H9 (cell line): ENCODE measurements around the gene CCNB1IP1. TPM values are rescaled to one million over a fixed set of nuclear protein-coding genes. Genes with fewer than 3 reads are reported as not detected.
"Not testable (repeated sequence)": the region's sequence is repeated elsewhere in the genome, so short reads cannot be mapped to it uniquely, and the experiment has no call there.

Experiments
- DNase-seq: peaks from one replicate; pipeline ENCODE4 v3.0.0-alpha.2; 2017
- H2AFZ ChIP-seq: one replicate; pipeline ENCODE4 v1.6.1; 2013; ENCODE audit warnings: mild to moderate bottlenecking, low read length, control low read depth, moderate library complexity
- H2AK5ac ChIP-seq: 2 replicates; pipeline ENCODE4 v1.6.1; 2013; ENCODE audit warnings: low read length, control low read depth, mixed read lengths; ENCODE audit not compliant: insufficient read length
- H2BK120ac ChIP-seq: one replicate; pipeline ENCODE4 v1.6.1; 2013; ENCODE audit warnings: low read depth, mild to moderate bottlenecking, low read length, control low read depth, inconsistent platforms; ENCODE audit not compliant: poor library complexity, severe bottlenecking
- H2BK12ac ChIP-seq: 2 replicates; pipeline ENCODE4 v1.6.1; 2013; ENCODE audit warnings: low read length, control low read depth, mixed read lengths, low read depth; ENCODE audit not compliant: insufficient read length
- H2BK15ac ChIP-seq: 2 replicates; pipeline ENCODE4 v1.6.1; 2013; ENCODE audit warnings: low read depth, low read length, control low read depth
- H2BK20ac ChIP-seq: one replicate; pipeline ENCODE4 v1.6.1; 2013; ENCODE audit warnings: low read depth, mild to moderate bottlenecking, low read length, control low read depth, inconsistent platforms; ENCODE audit not compliant: poor library complexity, severe bottlenecking
- H2BK5ac ChIP-seq: 2 replicates; pipeline ENCODE4 v1.6.1; 2013; ENCODE audit warnings: low read length, control low read depth, mixed read lengths; ENCODE audit not compliant: insufficient read length
- H3K14ac ChIP-seq: 2 replicates; pipeline ENCODE4 v1.6.1; 2013; ENCODE audit warnings: low read length, control low read depth; ENCODE audit not compliant: insufficient read depth
- H3K18ac ChIP-seq: 2 replicates; pipeline ENCODE4 v1.6.1; 2013; ENCODE audit warnings: low read depth, mild to moderate bottlenecking, mixed read lengths, low read length, control low read depth; ENCODE audit not compliant: insufficient read length
- H3K23ac ChIP-seq: 2 replicates; pipeline ENCODE4 v1.6.1; 2013; ENCODE audit warnings: low read length, control low read depth, mixed read lengths, low read depth; ENCODE audit not compliant: insufficient read length
- H3K23me2 ChIP-seq: 2 replicates; pipeline ENCODE4 v1.6.1; 2013; ENCODE audit warnings: low read depth, mild to moderate bottlenecking, mixed read lengths, low read length, control low read depth; ENCODE audit not compliant: insufficient read length, poor library complexity, severe bottlenecking
- H3K27ac ChIP-seq: 2 replicates; pipeline ENCODE4 v1.5.1; 2013; ENCODE audit warnings: low read length, control low read depth, mixed read lengths, low read depth; ENCODE audit not compliant: insufficient read length
- H3K27me3 ChIP-seq: 2 replicates; pipeline ENCODE4 v1.6.1; 2013; ENCODE audit warnings: low read length, control low read depth, inconsistent platforms; ENCODE audit not compliant: insufficient read depth
- H3K4ac ChIP-seq: 2 replicates; pipeline ENCODE4 v1.6.1; 2013; ENCODE audit warnings: low read depth, mild to moderate bottlenecking, control low read depth, inconsistent platforms, low read length, moderate library complexity
- H3K4me1 ChIP-seq: 2 replicates; pipeline ENCODE4 v1.6.1; 2013; ENCODE audit warnings: low read length, control low read depth, inconsistent platforms; ENCODE audit not compliant: insufficient read depth
- H3K4me2 ChIP-seq: 2 replicates; pipeline ENCODE4 v1.6.1; 2013; ENCODE audit warnings: low read length, control low read depth, mixed read lengths; ENCODE audit not compliant: insufficient read length, insufficient read depth
- H3K56ac ChIP-seq: 2 replicates; pipeline ENCODE4 v1.6.1; 2013; ENCODE audit warnings: low read depth, mild to moderate bottlenecking, mixed read lengths, low read length, control low read depth; ENCODE audit not compliant: insufficient read length
- H3K79me1 ChIP-seq: 2 replicates; pipeline ENCODE4 v1.6.1; 2013; ENCODE audit warnings: low read depth, mild to moderate bottlenecking, moderate library complexity, low read length, control low read depth, inconsistent platforms; ENCODE audit not compliant: insufficient read depth, poor library complexity, severe bottlenecking
- H3K79me2 ChIP-seq: 2 replicates; pipeline ENCODE4 v1.6.1; 2013; ENCODE audit warnings: low read length, control low read depth, inconsistent platforms; ENCODE audit not compliant: insufficient read depth
- H3K9ac ChIP-seq: 2 replicates; pipeline ENCODE4 v1.6.1; 2013; ENCODE audit warnings: low read length, control low read depth, mixed read lengths; ENCODE audit not compliant: insufficient read length; ENCODE audit errors: extremely low read depth
- H3K9me3 ChIP-seq: one replicate; pipeline ENCODE4 v1.6.1; 2013; ENCODE audit warnings: low read depth, low read length, inconsistent platforms; ENCODE audit not compliant: control insufficient read depth
- H3T11ph ChIP-seq: one replicate; pipeline ENCODE4 v1.6.1; 2013; ENCODE audit warnings: mild to moderate bottlenecking, low read length, control low read depth, inconsistent platforms
- H4K20me1 ChIP-seq: one replicate; pipeline ENCODE4 v1.6.1; 2013; ENCODE audit not compliant: control insufficient read depth, insufficient read length, insufficient read depth
- H4K5ac ChIP-seq: 2 replicates; pipeline ENCODE4 v1.6.1; 2013; ENCODE audit warnings: low read depth, mild to moderate bottlenecking, mixed read lengths, low read length, control low read depth; ENCODE audit not compliant: insufficient read length
- H4K8ac ChIP-seq: replicated peaks from 2 replicates; pipeline ENCODE4 v1.6.1; 2013; ENCODE audit warnings: low read length, control low read depth, mixed read lengths, low read depth; ENCODE audit not compliant: insufficient read length
- H4K91ac ChIP-seq: 2 replicates; pipeline ENCODE4 v1.6.1; 2013; ENCODE audit warnings: low read depth, mild to moderate bottlenecking, moderate library complexity, mixed read lengths, low read length, control low read depth; ENCODE audit not compliant: insufficient read length
- H3K27ac Mint-ChIP-seq, 3 experiments: 2 replicates in 2 of 3; 3 replicates in 1 of 3; pipeline ENCODE4 v1.8.0; 2020 to 2021; ENCODE audit warnings: mixed read lengths in 3 of 3, mild to moderate bottlenecking in 1 of 3, moderate library complexity in 1 of 3
- H3K27me3 Mint-ChIP-seq: 2 replicates; pipeline ENCODE4 v1.8.0; 2021; ENCODE audit warnings: low read depth, mild to moderate bottlenecking, moderate library complexity, mixed read lengths
- H3K36me3 Mint-ChIP-seq, 3 experiments: 2 replicates in 2 of 3; 3 replicates in 1 of 3; pipeline ENCODE4 v1.8.0; 2020 to 2021; ENCODE audit warnings: low read depth in 3 of 3, mixed read lengths in 3 of 3; ENCODE audit not compliant: insufficient read depth in 1 of 3
- H3K4me1 Mint-ChIP-seq, 2 experiments: 2 replicates each; pipeline ENCODE4 v1.8.0; 2020; ENCODE audit warnings: mixed read lengths in 2 of 2
- H3K4me3 Mint-ChIP-seq, 2 experiments: 2 replicates in 1 of 2; 3 replicates in 1 of 2; pipeline ENCODE4 v1.8.0; 2020 to 2021; ENCODE audit warnings: mild to moderate bottlenecking in 2 of 2, mixed read lengths in 2 of 2, moderate library complexity in 1 of 2
- H3K9me3 Mint-ChIP-seq, 2 experiments: 2 replicates in 1 of 2; 3 replicates in 1 of 2; pipeline ENCODE4 v1.8.0; 2020; ENCODE audit warnings: mild to moderate bottlenecking in 2 of 2, mixed read lengths in 2 of 2, moderate library complexity in 1 of 2
- CTCF ChIP-seq: fragments of 200-600 bp; sonication (generic); conservative IDR thresholded peaks from 3 replicates; pipeline ENCODE4 v1.8.0; 2021; ENCODE audit warnings: antibody characterized with exemption, mild to moderate bottlenecking
- WGBS: extraction: QIAGEN DNeasy Blood & Tissue Kit; methylation state at CpG from one replicate; pipeline ENCODE4 v1.1.7; 2013; ENCODE audit warnings: missing lambda C conversion rate, low lambda C conversion rate, mixed read lengths; ENCODE audit not compliant: insufficient read length; ENCODE audit errors: extremely low coverage; 5-methylcytosine and 5-hydroxymethylcytosine counted together
- total RNA-seq: library from RNA; stranded (reverse); gene quantifications from 2 replicates; pipeline ENCODE4 v1.2.1, GENCODE V29; 2021

Gene CCNB1IP1
- total RNA-seq, 1 experiment from 2014 or later: 165 TPM

GRCh38 chr14:20341646-20342045 is 8.6 kb upstream of the CCNB1IP1 start:
- H3K4me2 ChIP-seq: no peak overlapping the region
- H3K4me1 ChIP-seq: no peaks in the 10 kb centered on the region
- Mint-ChIP-seq H3K9me3 (no peaks in the 10 kb centered on the region), H3K4me1 (peaks cover 4 to 5% of the 10 kb centered on the region in 2 experiments; a peak in 3 of 4 replicates), H3K27me3 (peaks cover 2% of the 10 kb centered on the region; the same call in 1 of the 2 replicates), H3K4me3 (peak overlapping the region; percentile 88 to 92), H3K27ac (no peak overlapping the region), H3K36me3 (peaks cover 16 to 20% (median 18%) of the 10 kb centered on the region in 3 experiments)
- H2BK120ac ChIP-seq: no peak overlapping the region
- no peaks in the 10 kb centered on the region for H3K27me3 ChIP-seq
- TF ChIP-seq CTCF: no peak
- H3K23ac ChIP-seq: no peak overlapping the region
- no peak overlapping the region for H2BK15ac ChIP-seq
- H3K56ac ChIP-seq: no peak overlapping the region
- H2BK20ac ChIP-seq: no peak overlapping the region
- no peaks in the 10 kb centered on the region for H4K20me1 ChIP-seq
- no peaks in the 10 kb centered on the region for H3K9me3 ChIP-seq
- H2BK5ac ChIP-seq: no peak overlapping the region
- WGBS: no CpG with 5 or more reads among the region's 2 CpGs
- H3K14ac ChIP-seq: no peak overlapping the region
- no peak overlapping the region for H3K27ac ChIP-seq
- no peak overlapping the region for H3K18ac ChIP-seq
- DNase-seq: no peak
- no peak overlapping the region for H4K91ac ChIP-seq
- no peak overlapping the region for H4K8ac ChIP-seq
- H2BK12ac ChIP-seq: no peak overlapping the region
- H3K23me2 ChIP-seq: no peaks in the 10 kb centered on the region
- no peak overlapping the region for H4K5ac ChIP-seq
- H3K4ac ChIP-seq: no peak overlapping the region
- H2AFZ ChIP-seq: no peak overlapping the region
- peak overlapping the region; percentile 9 for H3K9ac ChIP-seq
- no peak overlapping the region for H2AK5ac ChIP-seq
- H3T11ph ChIP-seq: no peak overlapping the region
- H3K79me2 ChIP-seq: no peaks in the 10 kb centered on the region
- no peaks in the 10 kb centered on the region for H3K79me1 ChIP-seq

GRCh38 chr14:20341032-20341431 is 8.0 kb upstream of the CCNB1IP1 start:
- WGBS: no CpG with 5 or more reads among the region's 4 CpGs

More at GRCh38 chr14:20341032-20341431, 8.0 kb upstream of the CCNB1IP1 start:
- H3K27ac Mint-ChIP-seq, H2AK5ac ChIP-seq, H2BK5ac ChIP-seq, H3K23me2 ChIP-seq, H4K5ac ChIP-seq, H2BK120ac ChIP-seq, H3K9me3 ChIP-seq, H2BK15ac ChIP-seq, H3K27me3 Mint-ChIP-seq, H3K79me2 ChIP-seq, H2BK20ac ChIP-seq, H3K23ac ChIP-seq, H3K4me2 ChIP-seq, H3K4me1 Mint-ChIP-seq, H4K20me1 ChIP-seq, DNase-seq, H3K27ac ChIP-seq, H3K4ac ChIP-seq, H3K14ac ChIP-seq, H2BK12ac ChIP-seq, H3K27me3 ChIP-seq, H3K4me1 ChIP-seq, H3K79me1 ChIP-seq, H4K8ac ChIP-seq, H3K9ac ChIP-seq, H4K91ac ChIP-seq, H3K9me3 Mint-ChIP-seq, H3K56ac ChIP-seq, H3T11ph ChIP-seq, H2AFZ ChIP-seq, H3K18ac ChIP-seq: not testable (repeated sequence)
- peak overlapping the region in 1 of 2 experiments; percentile 67; a peak in 3 of 5 replicates for H3K4me3 Mint-ChIP-seq
- H3K36me3 Mint-ChIP-seq: peaks cover 11 to 15% (median 14%) of the 10 kb centered on the region in 3 experiments; a peak in 6 of 7 replicates
